Stimulated activated naive CD4-positive, alpha-beta T cell treated with Interleukin-2 at 50 U/mL for 16 hours (primary cell): ENCODE data around the gene CCL7.

Experiments
- DNase-seq: peaks from one replicate; lab custom pipeline; 2025; lab: John Stamatoyannopoulos, UW

The CCL7 gene

DNA sequence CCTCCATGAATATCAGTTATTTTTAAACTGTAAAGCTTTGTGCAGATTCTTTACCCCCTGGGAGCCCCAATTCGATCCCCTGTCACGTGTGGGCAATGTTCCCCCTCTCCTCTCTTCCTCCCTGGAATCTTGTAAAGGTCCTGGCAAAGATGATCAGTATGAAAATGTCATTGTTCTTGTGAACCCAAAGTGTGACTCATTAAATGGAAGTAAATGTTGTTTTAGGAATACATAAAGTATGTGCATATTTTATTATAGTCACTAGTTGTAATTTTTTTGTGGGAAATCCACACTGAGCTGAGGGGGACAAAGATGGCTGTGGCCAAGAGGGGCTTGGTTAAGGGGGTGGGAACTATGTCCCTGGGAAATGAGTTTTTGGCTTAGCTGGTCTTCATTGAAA is 17.9 kb downstream of the CCL7 start:
- no peak for DNase-seq

DNA sequence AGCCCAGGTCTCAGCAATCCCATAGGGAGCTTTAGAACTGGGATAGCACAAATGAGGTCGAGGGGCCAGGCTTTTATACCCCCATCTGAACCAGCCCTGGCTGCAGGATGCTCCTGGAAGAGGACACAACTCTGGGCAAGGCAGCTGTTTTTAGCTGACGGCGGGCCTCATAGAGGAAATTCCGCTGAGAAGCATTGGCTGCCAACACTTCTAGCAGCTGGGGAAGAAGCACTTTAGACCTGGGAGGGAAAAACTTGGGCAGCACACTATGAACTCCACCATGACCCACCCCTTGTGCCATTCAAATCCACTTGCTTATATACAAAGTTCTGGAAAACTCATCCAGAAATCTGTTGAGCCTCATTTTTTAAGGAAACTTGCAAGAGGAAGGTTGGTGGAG is 20.6 kb downstream of the CCL7 start:
- no peak for DNase-seq

DNA sequence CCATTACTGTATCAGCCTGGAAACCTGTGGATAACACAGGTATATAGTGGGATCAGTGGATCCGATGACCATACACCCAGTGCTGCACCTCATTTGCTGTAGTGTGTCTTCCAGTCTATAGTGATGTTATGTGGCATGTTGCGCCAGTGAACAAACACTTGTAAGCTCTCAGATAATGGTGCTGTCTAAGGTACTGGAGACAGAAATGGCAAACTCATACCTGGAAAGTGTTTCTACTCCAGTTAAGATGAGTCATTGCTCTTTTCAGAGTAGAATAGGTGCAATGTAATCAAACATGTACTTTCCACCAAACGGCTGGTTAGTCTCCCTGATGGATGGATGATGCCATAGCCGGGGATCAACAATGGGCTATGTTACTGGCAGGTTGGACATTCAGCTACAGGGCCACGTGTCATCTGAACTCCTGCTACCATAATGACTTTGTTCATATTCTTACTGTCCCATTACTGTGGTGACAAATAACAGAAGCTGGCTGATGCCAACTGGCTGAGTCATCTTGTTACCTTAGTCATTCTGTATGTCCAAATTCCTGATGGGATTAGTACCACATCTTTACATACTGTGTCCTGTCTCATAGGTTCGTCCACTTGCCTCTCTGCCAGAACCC is 21.8 kb downstream of the CCL7 start:
- DNase-seq, result no peak

DNA sequence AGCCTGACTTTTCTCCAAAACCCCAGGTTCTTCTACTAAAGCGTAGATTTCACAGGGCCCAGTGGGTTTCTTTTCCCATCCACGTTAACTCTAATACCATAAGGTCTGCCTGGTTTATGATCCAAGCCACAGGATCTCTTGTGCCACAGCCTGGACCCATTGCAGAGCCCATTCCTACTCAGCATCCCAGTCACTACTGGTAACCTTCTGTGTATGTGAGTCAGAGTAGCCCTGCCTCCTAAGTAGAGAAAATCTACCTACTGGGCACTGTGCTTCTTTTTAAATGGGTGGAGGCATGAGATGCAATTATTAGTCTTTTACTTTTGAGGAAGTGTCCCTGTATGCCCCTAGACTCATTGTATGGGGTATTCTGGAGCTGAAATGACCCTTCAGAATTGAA is 29.0 kb downstream of the CCL7 start:
- no peak for DNase-seq

DNA sequence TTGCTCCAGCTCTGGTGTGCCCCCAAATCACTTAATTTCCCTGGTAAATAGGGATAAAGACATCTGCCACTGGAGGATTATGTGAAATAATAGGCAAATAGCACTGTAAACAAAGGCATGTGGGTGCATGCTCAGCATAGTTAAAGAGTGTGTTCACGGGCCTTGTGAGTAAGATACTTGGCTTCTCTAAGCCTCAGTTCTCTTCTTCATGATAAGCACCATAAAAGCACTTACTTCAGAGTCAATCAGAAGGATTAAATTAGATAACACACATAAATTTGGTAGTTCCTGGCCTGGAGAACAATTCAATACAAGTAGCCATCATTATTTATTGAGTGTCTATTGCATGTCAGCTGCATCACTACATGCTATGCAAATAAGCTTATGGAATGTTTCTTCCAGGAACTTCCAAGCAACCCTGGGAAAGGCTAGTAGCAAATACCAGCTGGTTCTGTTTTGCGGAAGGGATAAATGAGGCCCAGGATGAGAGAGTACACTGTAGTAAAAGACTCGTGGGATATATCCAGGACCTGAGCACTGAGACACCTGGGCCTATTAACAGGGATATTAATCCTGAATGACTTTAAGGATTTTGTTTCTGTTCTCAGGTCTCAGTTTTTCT is 30.0 kb downstream of the CCL7 start:
- no peak for DNase-seq

DNA sequence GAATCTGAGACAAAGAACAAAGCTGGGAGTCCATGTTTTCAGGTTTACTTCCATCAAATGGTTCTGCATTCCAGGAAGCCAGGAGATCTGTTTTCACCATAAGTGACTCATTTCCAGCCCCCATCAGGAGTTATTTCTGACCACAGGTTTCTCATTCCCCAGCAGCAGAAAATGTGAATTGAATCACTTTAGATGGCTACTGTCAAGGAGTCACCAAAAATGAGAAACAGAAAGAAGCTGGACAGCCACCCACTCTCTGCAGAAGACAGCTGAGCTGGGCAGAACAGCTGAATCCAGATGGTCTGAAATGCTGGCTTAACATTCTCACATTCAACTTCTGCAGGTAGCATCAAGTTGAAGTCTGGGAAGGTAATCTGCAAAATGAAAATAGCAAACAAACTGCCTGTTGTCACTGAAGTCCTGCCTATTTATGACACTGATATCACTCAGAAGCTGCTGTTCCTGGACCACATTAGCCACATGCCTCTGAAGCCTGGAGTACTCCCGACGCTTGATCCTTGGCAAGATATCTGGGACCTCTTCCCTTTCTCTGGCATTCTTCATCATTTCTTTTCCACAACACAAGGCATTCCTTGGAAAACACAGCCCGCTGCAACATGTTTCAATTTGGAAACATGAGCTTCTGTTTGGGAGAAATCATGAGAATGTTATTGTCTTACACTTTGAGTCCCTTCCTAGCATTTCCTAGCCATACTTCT is 30.8 kb downstream of the CCL7 start:
- DNase-seq, result no peak

DNA sequence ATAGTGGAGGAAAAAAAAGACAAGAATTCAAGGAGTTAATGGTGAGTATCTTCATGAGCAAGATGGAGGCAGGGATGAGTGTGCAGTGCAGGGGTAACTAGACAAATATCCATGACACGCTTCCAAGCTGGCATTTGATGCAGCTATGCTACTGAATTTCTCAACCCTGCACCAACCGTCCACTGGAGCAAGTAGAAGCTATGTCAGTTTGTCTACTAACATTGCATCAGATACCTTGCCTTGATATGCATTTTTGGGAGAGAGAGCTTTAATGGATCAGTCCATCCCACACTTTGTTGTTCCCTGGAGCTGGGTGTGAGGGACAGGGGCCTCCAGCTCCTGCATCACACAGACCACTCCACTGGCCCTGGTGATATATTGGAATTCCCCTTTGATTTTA is 32.0 kb downstream of the CCL7 start:
- no peak for DNase-seq

DNA sequence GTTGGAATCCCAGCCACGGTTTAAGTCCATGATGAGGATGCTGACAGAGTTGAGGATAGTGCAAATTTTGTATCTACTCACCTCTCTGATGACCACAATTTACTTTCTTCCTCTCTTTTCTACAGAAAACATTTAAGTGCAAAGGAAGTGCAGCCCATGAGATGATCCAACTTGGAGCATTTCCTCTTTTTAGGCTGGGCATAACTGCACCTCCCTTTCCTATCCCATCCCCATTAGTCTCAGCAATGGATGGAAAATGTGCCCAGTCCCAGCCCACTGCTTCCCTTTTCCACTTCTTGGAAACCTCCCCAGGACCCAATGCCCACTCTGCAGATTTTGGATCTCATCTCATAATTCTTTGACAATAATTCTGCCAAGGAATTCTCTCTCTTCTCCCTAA is 32.6 kb downstream of the CCL7 start:
- DNase-seq, result no peak

DNA sequence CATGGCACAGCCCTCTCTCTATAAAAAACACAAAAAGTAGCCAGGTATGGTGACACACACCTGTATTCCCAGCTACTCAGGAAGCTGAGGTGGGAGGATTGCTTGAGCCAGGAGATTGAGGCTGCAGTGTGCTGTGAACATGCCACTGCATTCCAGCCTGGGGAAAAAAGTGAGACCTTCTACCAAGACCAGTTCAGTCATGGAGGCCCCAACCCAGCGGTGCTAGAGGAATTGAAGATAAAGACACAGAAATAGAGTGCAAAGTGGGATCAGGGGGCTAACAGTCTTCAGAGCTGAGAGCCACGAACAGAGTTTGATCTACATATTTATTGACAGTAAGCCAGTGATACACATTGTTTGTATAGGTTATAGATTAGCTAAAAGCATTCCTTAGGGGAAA is 33.6 kb downstream of the CCL7 start:
- no peak for DNase-seq

DNA sequence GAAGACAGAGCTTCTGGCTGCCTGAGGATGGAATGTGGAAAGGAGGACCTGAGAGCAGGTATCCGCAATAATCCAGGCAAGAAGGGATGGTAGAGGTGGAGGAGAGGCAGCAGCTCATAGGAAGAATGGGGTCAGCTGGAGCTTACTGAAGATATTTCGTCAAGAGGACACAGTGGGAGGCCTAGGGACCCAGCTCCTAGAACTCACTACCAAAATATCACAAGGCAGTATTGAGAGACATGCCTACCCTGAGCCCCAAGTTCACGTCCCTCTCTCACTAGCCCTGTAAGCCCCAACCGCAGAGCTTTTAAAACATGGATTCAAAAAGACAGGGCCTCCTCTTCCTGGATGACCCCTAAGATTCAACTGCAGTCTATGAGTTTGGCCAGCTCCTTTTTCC is 35.0 kb downstream of the CCL7 start:
- DNase-seq, result no peak

DNA sequence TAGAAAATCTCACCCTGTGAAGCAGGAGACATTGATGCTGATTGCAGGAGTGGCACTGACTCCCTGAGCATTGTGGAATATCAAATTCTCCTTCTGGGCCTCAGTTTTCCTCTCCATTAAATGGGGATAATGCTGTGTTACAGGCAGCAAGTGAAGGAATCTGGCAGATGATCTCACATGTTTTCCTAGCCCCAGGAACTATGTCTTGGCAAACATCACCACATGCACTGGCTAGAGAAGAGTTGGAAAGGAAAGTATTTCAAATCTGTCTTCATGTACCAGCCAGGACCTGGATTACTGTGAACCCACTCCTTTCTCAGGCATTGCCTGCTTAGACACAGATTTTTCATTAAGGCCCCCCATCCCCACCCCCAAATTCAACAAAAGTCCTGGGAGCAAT is 35.6 kb downstream of the CCL7 start:
- DNase-seq, result no peak

DNA sequence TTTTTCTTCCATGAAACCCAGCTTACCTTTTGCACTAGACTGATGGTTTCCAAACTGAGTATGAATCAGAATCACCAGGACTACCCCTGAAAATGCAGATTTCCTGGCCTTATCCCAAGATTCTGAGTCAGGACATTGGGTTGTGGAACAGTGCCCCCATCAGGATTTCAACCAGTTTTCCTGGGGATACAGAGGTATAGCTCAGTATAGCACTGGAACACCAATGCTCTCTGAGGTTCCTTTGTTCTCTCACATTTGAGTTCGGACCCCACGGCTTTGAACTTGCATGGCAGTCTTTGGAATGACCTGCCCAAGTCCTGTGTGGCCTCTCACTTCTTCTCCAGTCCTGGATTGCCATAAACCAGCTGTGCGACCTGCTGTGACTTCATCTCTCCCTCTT is 36.4 kb downstream of the CCL7 start:
- DNase-seq, result no peak

DNA sequence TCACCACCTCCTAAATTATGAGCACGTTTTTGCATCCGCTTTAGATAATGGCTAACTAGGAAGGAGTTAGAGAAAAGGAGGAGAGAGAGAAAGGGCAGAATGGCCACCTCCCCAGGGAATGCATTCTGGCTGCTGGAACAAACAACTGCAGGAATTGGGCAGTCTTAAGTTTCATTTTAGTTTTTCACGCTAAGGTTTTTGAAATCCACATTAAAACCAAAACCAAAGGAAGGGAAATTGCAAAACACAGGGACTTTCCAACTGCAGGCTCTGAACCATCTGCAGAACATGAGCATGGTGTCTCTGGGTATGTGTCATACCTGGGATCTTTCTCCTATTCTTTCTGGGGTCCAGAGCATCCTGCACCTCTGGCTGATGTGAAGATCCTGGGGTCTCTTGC is 37.1 kb downstream of the CCL7 start:
- no peak for DNase-seq

DNA sequence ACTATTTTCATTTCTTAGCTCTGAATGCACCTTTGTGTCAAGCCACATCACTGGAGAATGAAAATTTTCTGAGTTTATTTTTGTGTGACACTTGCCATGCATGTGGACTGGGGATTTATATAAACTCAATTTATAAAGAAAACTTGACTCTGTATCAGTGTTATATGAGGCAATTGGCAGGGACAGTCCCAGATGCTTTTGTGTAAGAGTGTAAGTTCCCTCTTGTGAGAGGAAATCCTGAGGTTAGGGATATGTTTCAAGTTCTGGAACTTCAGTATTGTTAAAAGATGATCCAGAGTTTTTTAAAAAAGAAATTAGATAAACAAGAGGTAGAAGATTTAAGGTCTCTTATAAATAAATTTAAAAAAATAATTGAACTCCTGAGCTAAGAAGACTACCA is 38.4 kb downstream of the CCL7 start:
- DNase-seq, result no peak

DNA sequence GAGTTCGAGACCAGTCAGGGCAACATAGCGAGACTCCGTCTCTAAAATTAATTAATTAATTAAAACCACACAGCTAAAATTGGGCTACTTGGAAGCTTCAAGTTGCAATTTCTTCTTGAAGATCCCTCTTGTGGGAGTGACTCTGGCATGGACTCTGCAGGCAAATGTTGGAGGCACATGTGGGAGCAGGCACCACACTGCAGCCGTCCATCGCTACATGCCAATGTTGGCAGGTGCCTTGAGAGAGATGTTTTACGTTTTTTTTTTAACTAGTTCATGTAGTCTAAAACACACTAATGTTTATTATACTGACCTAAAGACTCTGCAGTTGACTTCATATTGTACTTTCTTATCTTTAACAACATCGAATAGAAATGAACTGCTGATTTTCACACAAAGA is 41.3 kb downstream of the CCL7 start:
- no peak for DNase-seq

DNA sequence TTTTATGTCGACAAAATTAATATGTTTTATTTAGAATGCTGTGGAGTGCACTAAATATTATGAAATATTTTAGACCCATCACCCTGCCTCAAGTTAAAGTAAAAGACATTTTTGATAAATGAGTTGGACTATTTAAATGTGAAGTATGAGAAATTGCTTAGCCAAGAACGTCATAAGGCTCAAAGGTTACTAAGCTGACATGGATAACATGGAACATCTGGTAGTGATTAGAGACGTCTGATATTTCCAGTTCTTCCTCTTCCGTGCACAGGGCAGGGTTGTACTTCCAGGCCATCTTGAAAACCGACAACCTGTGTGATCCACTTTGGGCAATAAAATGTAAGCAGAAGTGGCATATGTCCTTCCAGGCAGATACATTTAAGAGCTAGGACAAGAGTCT is 42.1 kb downstream of the CCL7 start:
- DNase-seq, result no peak

DNA sequence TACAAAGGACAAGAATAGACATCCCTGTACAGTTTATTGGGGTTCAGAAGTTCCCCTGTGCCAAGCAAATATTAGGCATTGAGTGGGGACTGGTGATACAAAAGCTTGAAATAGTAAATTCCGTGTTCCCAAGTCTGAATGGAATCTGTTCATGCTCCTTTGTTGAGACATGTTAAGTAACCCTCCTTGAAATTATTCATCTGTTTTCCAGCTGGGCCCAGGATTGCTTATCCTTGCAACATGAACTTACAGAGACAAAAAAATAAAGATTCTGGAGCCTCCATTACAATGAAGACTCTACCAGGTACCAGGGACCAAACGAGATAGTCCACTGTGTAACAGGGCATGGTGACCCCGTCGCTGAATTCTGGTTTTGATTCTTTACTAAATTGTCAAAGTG is 43.1 kb downstream of the CCL7 start:
- no peak for DNase-seq

DNA sequence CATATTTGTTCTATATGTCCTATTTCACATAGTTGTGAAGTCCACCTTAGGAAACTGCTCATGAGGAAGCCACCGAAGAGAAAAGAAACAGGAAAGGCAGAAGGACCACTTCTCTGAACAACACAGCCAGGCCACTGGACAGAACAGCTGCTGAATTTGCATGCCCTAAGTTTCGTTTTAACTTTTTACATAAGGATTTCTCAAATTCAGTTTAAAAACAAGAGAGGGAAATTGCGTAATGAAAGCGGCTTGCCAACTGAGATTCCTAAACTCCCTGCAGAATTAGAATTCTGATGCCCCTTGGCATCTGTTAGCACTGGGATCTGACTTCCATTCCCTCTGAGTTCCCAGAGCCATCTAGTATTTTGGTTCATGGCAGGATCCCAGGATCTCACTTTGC is 44.3 kb downstream of the CCL7 start:
- DNase-seq, result no peak

DNA sequence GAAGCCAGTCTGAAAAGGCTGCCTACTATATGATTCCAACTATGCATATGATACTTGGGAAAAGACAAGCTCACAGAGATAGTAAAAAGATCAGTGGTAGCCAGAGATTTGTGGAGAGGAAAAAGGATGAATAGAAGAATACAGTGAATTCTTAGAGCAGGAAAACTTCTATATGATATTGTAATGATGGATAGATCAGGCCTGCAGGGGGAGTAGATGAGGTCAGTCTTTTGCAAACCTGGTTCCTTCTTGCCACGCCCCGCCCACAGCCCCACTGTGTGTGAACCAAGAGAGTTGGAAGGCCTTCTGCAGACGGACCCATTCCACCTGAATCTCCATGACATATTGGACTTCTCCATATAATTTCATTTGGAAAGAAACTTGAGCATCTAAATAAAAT is 48.5 kb downstream of the CCL7 start:
- DNase-seq, result no peak

DNA sequence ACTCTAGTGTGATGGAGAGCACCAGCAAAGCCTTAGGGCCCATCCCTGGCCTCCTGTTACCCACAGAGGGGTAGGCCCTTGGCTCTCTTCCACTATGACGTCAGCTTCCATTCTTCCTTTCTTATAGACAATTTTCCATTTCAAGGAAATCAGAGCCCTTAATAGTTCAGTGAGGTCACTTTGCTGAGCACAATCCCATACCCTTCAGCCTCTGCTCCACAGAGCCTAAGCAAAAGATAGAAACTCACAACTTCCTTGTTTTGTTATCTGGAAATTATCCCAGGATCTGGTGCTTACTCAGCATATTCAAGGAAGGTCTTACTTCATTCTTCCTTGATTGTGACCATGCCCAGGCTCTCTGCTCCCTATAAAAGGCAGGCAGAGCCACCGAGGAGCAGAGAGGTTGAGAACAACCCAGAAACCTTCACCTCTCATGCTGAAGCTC is 49.0 kb downstream of the CCL7 start, which contains the start of gene CCL8:
Gene CCL8, plus strand, starts transcription at position 397 of the 445 bp plus-strand sequence. CDS start 67 bp downstream, outside the sequence.
- no peak for DNase-seq
